GM23248 (cell line): ENCODE measurements around the gene EP300. TPM values are rescaled to one million over a fixed set of nuclear protein-coding genes. Genes with fewer than 3 reads are reported as not detected.

Experiments used
- DNase-seq: peaks from one replicate; pipeline ENCODE4 v3.0.0-alpha.2; 2015
- H2AFZ ChIP-seq: fragments of 200-600 bp; sonication (generic); 2 replicates; pipeline ENCODE4 v1.6.1; 2016; ENCODE audit warnings: antibody characterized with exemption
- H3F3A ChIP-seq: fragments of 200-600 bp; sonication (generic); 2 replicates; pipeline ENCODE4 v1.6.1; 2016; ENCODE audit warnings: mild to moderate bottlenecking, antibody characterized with exemption, mixed run types; ENCODE audit not compliant: insufficient read depth
- H3K27ac ChIP-seq: fragments of 200-600 bp; sonication (generic); 2 replicates; pipeline ENCODE4 v1.5.1; 2016; ENCODE audit warnings: mild to moderate bottlenecking
- H3K27me3 ChIP-seq: fragments of 200-600 bp; sonication (generic); replicated peaks from 2 replicates; pipeline ENCODE4 v1.6.1; 2016; ENCODE audit warnings: mild to moderate bottlenecking; ENCODE audit not compliant: insufficient read depth
- H3K36me3 ChIP-seq: fragments of 200-600 bp; sonication (generic); 2 replicates; pipeline ENCODE4 v1.6.1; 2016; ENCODE audit warnings: low read depth, mild to moderate bottlenecking
- H3K4me1 ChIP-seq: fragments of 200-600 bp; sonication (generic); 2 replicates; pipeline ENCODE4 v1.6.1; 2016; ENCODE audit warnings: mild to moderate bottlenecking; ENCODE audit not compliant: insufficient read depth
- H3K4me2 ChIP-seq: fragments of 200-600 bp; sonication (generic); one replicate; pipeline ENCODE4 v1.6.1; 2016; ENCODE audit warnings: mild to moderate bottlenecking; ENCODE audit not compliant: unreplicated experiment
- H3K4me3 ChIP-seq: fragments of 200-600 bp; sonication (generic); 2 replicates; pipeline ENCODE4 v1.5.1; 2016; ENCODE audit warnings: mild to moderate bottlenecking
- H3K79me2 ChIP-seq: fragments of 200-600 bp; sonication (generic); 2 replicates; pipeline ENCODE4 v1.6.1; 2016; ENCODE audit warnings: mild to moderate bottlenecking; ENCODE audit not compliant: insufficient read depth
- H3K9ac ChIP-seq: fragments of 200-600 bp; sonication (generic); 2 replicates; pipeline ENCODE4 v1.6.1; 2016; ENCODE audit warnings: mild to moderate bottlenecking
- H3K9me2 ChIP-seq: fragments of 200-600 bp; sonication (generic); 2 replicates; pipeline ENCODE4 v1.6.1; 2016; ENCODE audit warnings: mixed run types, mild to moderate bottlenecking, moderate library complexity; ENCODE audit not compliant: insufficient read depth
- H3K9me3 ChIP-seq: fragments of 200-600 bp; sonication (generic); one replicate; pipeline ENCODE4 v1.6.1; 2017; ENCODE audit warnings: low read depth
- H4K20me1 ChIP-seq: fragments of 200-600 bp; sonication (generic); 2 replicates; pipeline ENCODE4 v1.6.0; 2016; ENCODE audit not compliant: insufficient read depth
- EZH2 ChIP-seq: fragments of 200-600 bp; sonication (generic); IDR thresholded peaks from 2 replicates; pipeline ENCODE4 v1.6.1; 2018; ENCODE audit warnings: antibody characterized with exemption, mild to moderate bottlenecking; ENCODE audit not compliant: insufficient read depth, poor library complexity, severe bottlenecking
- EZH2phosphoT487 ChIP-seq: fragments of 200-600 bp; sonication (generic); IDR thresholded peaks from 2 replicates; pipeline ENCODE4 v1.6.1; 2018; ENCODE audit warnings: antibody characterized with exemption, moderate library complexity, mild to moderate bottlenecking, low read depth; ENCODE audit not compliant: insufficient read depth
- WGBS, 2 experiments: methylation state at CpG; one replicate each; pipeline ENCODE4 v1.1.6; 2015 to 2017; ENCODE audit warnings: low lambda C conversion rate in 2 of 2, low coverage in 1 of 2; ENCODE audit errors: missing lambda C conversion rate in 2 of 2; 5-methylcytosine and 5-hydroxymethylcytosine counted together
- in situ Hi-C: fragments of 300-500 bp; cut with MboI; formaldehyde crosslinking; loops from 2 replicates; pipeline ENCODE4 v1.15.0; 2020
- polyA plus RNA-seq: library from polyadenylated mRNA; unstranded; fragments of >200 nt; fragmentation: Nextera tagmentation; extraction: Ambion mirVana; gene quantifications from 2 replicates; pipeline ENCODE4 v1.2.1, GENCODE V29; 2016
- total RNA-seq: library from RNA; depleted of rRNA; stranded (reverse); fragments of >200 nt; shearing (Covaris generic); gene quantifications from 2 replicates; pipeline ENCODE4 v1.2.3, GENCODE V29; 2014

EP300 gene
- total and polyA plus RNA-seq, 2 experiments from 2014 or later = 11.4 to 18.8 TPM

- TF ChIP-seq EZH2 (no peak), EZH2phosphoT487 (no peak)
- no peaks in the 10 kb centered on the region for H3K27me3 ChIP-seq
- H3K36me3 ChIP-seq = no peaks in the 10 kb centered on the region
- no peak overlapping the region for H3K27ac ChIP-seq
- no peak overlapping the region for H3K4me2 ChIP-seq
- no peak for DNase-seq
- H3K79me2 ChIP-seq = no peaks in the 10 kb centered on the region
- H3K4me1 ChIP-seq = no peaks in the 10 kb centered on the region
- H3K9me2 ChIP-seq = no peaks in the 10 kb centered on the region
- in situ Hi-C loops = no loop called here
- no peaks in the 10 kb centered on the region for H3K9me3 ChIP-seq
- H4K20me1 ChIP-seq = no peaks in the 10 kb centered on the region
- no peak overlapping the region for H3K4me3 ChIP-seq
- no peaks in the 10 kb centered on the region for H3F3A ChIP-seq
- 85 to 88% methylated on average over 14 of the region's 14 CpGs for WGBS, 2 experiments
- no peak overlapping the region for H3K9ac ChIP-seq
- no peak overlapping the region for H2AFZ ChIP-seq
These were observed 21.6 kb upstream of the EP300 start for GRCh38 chr22:41070665-41071331.

- H3K9ac ChIP-seq = no peak overlapping the region
- H3K9me3 ChIP-seq = no peaks in the 10 kb centered on the region
- WGBS, 2 experiments = 89% methylated on average over 11 of the region's 11 CpGs
- H3F3A ChIP-seq = no peaks in the 10 kb centered on the region
- no peak overlapping the region for H2AFZ ChIP-seq
- H3K79me2 ChIP-seq = no peaks in the 10 kb centered on the region
- H3K27me3 ChIP-seq = no peaks in the 10 kb centered on the region
- H3K27ac ChIP-seq = no peak overlapping the region
- no peaks in the 10 kb centered on the region for H3K36me3 ChIP-seq
- H3K4me1 ChIP-seq = no peaks in the 10 kb centered on the region
- H3K4me2 ChIP-seq = no peak overlapping the region
- H4K20me1 ChIP-seq = no peaks in the 10 kb centered on the region
- no peak overlapping the region for H3K4me3 ChIP-seq
- TF ChIP-seq EZH2 (no peak), EZH2phosphoT487 (no peak)
- in situ Hi-C loops = no loop called here
- no peaks in the 10 kb centered on the region for H3K9me2 ChIP-seq
- DNase-seq = no peak
These were observed 18.3 kb upstream of the EP300 start for GRCh38 chr22:41074061-41074460.

GRCh38 chr22:41074466-41074865, 17.9 kb upstream of the EP300 start:
- no peaks in the 10 kb centered on the region for H4K20me1 ChIP-seq
- H3K9me2 ChIP-seq = no peaks in the 10 kb centered on the region
- H3K27me3 ChIP-seq = no peaks in the 10 kb centered on the region
- H3K9ac ChIP-seq = no peak overlapping the region
- H3K79me2 ChIP-seq = no peaks in the 10 kb centered on the region
- DNase-seq = no peak
- TF ChIP-seq EZH2 = no peak
- TF ChIP-seq EZH2phosphoT487 = no peak
- H3K4me3 ChIP-seq = no peak overlapping the region
- H3K4me2 ChIP-seq = no peak overlapping the region
- H3K36me3 ChIP-seq = no peaks in the 10 kb centered on the region
- 87 to 89% methylated on average over 20 to 22 of the region's 22 CpGs for WGBS, 2 experiments
- no peaks in the 10 kb centered on the region for H3K9me3 ChIP-seq
- H2AFZ ChIP-seq = no peak overlapping the region
- H3F3A ChIP-seq = no peaks in the 10 kb centered on the region
- no peak overlapping the region for H3K27ac ChIP-seq
- in situ Hi-C loops = no loop called here
- H3K4me1 ChIP-seq = no peaks in the 10 kb centered on the region

- Histone ChIP-seq H3K9me2 (no peaks in the 10 kb centered on the region), H4K20me1 (no peaks in the 10 kb centered on the region), H3K36me3 (no peaks in the 10 kb centered on the region), H3K27ac (no peak overlapping the region), H2AFZ (no peak overlapping the region), H3K4me1 (no peaks in the 10 kb centered on the region), H3K9ac (no peak overlapping the region), H3K27me3 (no peaks in the 10 kb centered on the region), H3F3A (no peaks in the 10 kb centered on the region), H3K4me3 (no peak overlapping the region), H3K4me2 (no peak overlapping the region), H3K9me3 (no peaks in the 10 kb centered on the region), H3K79me2 (no peaks in the 10 kb centered on the region)
- no peak for TF ChIP-seq EZH2phosphoT487
- TF ChIP-seq EZH2 = no peak
- in situ Hi-C loops = no loop called here
- DNase-seq = no peak
- WGBS, 2 experiments = 76 to 81% methylated on average over 25 to 26 of the region's 26 CpGs
These were observed 17.3 kb upstream of the EP300 start for GRCh38 chr22:41074941-41075710.
